ENCODE measurements around the gene TXNRD1.

Gene TXNRD1

GRCh38 chr12:104333692-104334255 is 118.2 kb downstream of the TXNRD1 start:
- H3K4me3 ChIP-seq (ENCODE audit: low read depth, low read length), result no peak overlapping the region
- DNase-seq (ENCODE audit: low read depth), result no peak
- TF ChIP-seq CTCF (IDR thresholded peaks at IDR 0.05; ENCODE audit: low read depth, low read length, missing control alignments), result no peak

- TF ChIP-seq CTCF (IDR thresholded peaks at IDR 0.05; ENCODE audit: low read depth, low read length, missing control alignments), result no peak
- DNase-seq (ENCODE audit: low read depth), result no peak
- H3K4me3 ChIP-seq (ENCODE audit: low read depth, low read length), result no peak overlapping the region
Measured at GRCh38 chr12:104334581-104334980, 119.0 kb downstream of the TXNRD1 start.

GRCh38 chr12:104336115-104336514 is 120.5 kb downstream of the TXNRD1 start:
- no peak overlapping the region for H3K4me3 ChIP-seq (ENCODE audit: low read depth, low read length)
- TF ChIP-seq CTCF (IDR thresholded peaks at IDR 0.05; ENCODE audit: low read depth, low read length, missing control alignments), result no peak
- no peak for DNase-seq (ENCODE audit: low read depth)

- H3K4me3 ChIP-seq (ENCODE audit: low read depth, low read length), result no peak overlapping the region
- no peak for DNase-seq (ENCODE audit: low read depth)
- no peak for TF ChIP-seq CTCF (IDR thresholded peaks at IDR 0.05; ENCODE audit: low read depth, low read length, missing control alignments)
Measured at GRCh38 chr12:104337030-104337558, 121.5 kb downstream of the TXNRD1 start.

GRCh38 chr12:104339663-104340062 is 124.1 kb downstream of the TXNRD1 start:
- no peak for TF ChIP-seq CTCF (IDR thresholded peaks at IDR 0.05; ENCODE audit: low read depth, low read length, missing control alignments)
- no peak overlapping the region for H3K4me3 ChIP-seq (ENCODE audit: low read depth, low read length)
- DNase-seq (ENCODE audit: low read depth), result no peak

- no peak overlapping the region for H3K4me3 ChIP-seq (ENCODE audit: low read depth, low read length)
- no peak for TF ChIP-seq CTCF (IDR thresholded peaks at IDR 0.05; ENCODE audit: low read depth, low read length, missing control alignments)
- DNase-seq (ENCODE audit: low read depth), result no peak
Measured at GRCh38 chr12:104340177-104340576, 124.6 kb downstream of the TXNRD1 start.
